Measurements from ENCODE around the gene ENKUR. TPM values are rescaled to one million over a fixed set of nuclear protein-coding genes. Genes with fewer than 3 reads are reported as not detected.
A peak's percentile ranks its signal among the peaks of the same experiment; 100 is the strongest.
"Not testable (repeated sequence)": the region's sequence is repeated elsewhere in the genome, so short reads cannot be mapped to it uniquely, and the experiment has no call there.

ENKUR gene
- total RNA-seq, 1 donor from 2014 or later, result not detected

GRCh38 chr10:24958721-24959381, 57.1 kb downstream of the ENKUR start:
- no peak overlapping the region for H3K4me3 Mint-ChIP-seq (ENCODE audit: unreplicated experiment)
- H3K9me3 Mint-ChIP-seq (ENCODE audit: unreplicated experiment), result no peaks in the 10 kb centered on the region
- no peak for TF ChIP-seq CTCF (IDR thresholded peaks at IDR 0.05; ENCODE audit: unreplicated experiment)
- DNase-seq (ENCODE audit: low spot score), result no peak
- peaks cover 2% of the 10 kb centered on the region for H3K4me1 Mint-ChIP-seq (ENCODE audit: unreplicated experiment)
- peaks cover 5% of the 10 kb centered on the region for H3K27me3 Mint-ChIP-seq (ENCODE audit: unreplicated experiment)
- no peak overlapping the region for H3K27ac Mint-ChIP-seq (ENCODE audit: unreplicated experiment)
- H3K36me3 Mint-ChIP-seq (ENCODE audit: low read depth, unreplicated experiment), result peaks cover under 1% of the 10 kb centered on the region

GRCh38 chr10:24958091-24958720, 57.8 kb downstream of the ENKUR start:
- H3K27ac Mint-ChIP-seq (ENCODE audit: unreplicated experiment), result no peak overlapping the region
- no peak overlapping the region for H3K4me3 Mint-ChIP-seq (ENCODE audit: unreplicated experiment)
- H3K4me1 Mint-ChIP-seq (ENCODE audit: unreplicated experiment), result peaks cover 8% of the 10 kb centered on the region

GRCh38 chr10:24957624-24958051, 58.3 kb downstream of the ENKUR start:
- not testable (repeated sequence) for H3K27me3 Mint-ChIP-seq (ENCODE audit: unreplicated experiment); H3K36me3 Mint-ChIP-seq (ENCODE audit: low read depth, unreplicated experiment); H3K4me3 Mint-ChIP-seq (ENCODE audit: unreplicated experiment); H3K4me1 Mint-ChIP-seq (ENCODE audit: unreplicated experiment); H3K9me3 Mint-ChIP-seq (ENCODE audit: unreplicated experiment); DNase-seq (ENCODE audit: low spot score); H3K27ac Mint-ChIP-seq (ENCODE audit: unreplicated experiment)

More at GRCh38 chr10:24958091-24958720, 57.8 kb downstream of the ENKUR start:
- no peak for TF ChIP-seq CTCF (IDR thresholded peaks at IDR 0.05; ENCODE audit: unreplicated experiment)
- Mint-ChIP-seq H3K27me3 (ENCODE audit: unreplicated experiment) (peaks cover 7% of the 10 kb centered on the region), H3K36me3 (ENCODE audit: low read depth, unreplicated experiment) (peaks cover 7% of the 10 kb centered on the region), H3K9me3 (ENCODE audit: unreplicated experiment) (no peaks in the 10 kb centered on the region)
- DNase-seq (ENCODE audit: low spot score), result no peak

- no peak for DNase-seq (ENCODE audit: low spot score)
- no peaks in the 10 kb centered on the region for H3K9me3 Mint-ChIP-seq (ENCODE audit: unreplicated experiment)
- peak overlapping the region; percentile 86 for H3K27ac Mint-ChIP-seq (ENCODE audit: unreplicated experiment)
- peaks cover 7% of the 10 kb centered on the region for H3K36me3 Mint-ChIP-seq (ENCODE audit: low read depth, unreplicated experiment)
- H3K4me3 Mint-ChIP-seq (ENCODE audit: unreplicated experiment), result peak overlapping the region; percentile 91
- TF ChIP-seq CTCF (IDR thresholded peaks at IDR 0.05; ENCODE audit: unreplicated experiment), result no peak
- H3K4me1 Mint-ChIP-seq (ENCODE audit: unreplicated experiment), result peaks cover 10% of the 10 kb centered on the region
- H3K27me3 Mint-ChIP-seq (ENCODE audit: unreplicated experiment), result peaks cover 10% of the 10 kb centered on the region
Measured at GRCh38 chr10:24953675-24954074, 62.3 kb downstream of the ENKUR start.

GRCh38 chr10:24952707-24953645, 63.0 kb downstream of the ENKUR start:
- Mint-ChIP-seq H3K9me3 (ENCODE audit: unreplicated experiment) (no peaks in the 10 kb centered on the region), H3K27ac (ENCODE audit: unreplicated experiment) (peak overlapping the region; percentile 85), H3K4me3 (ENCODE audit: unreplicated experiment) (peak overlapping the region; percentile 91), H3K27me3 (ENCODE audit: unreplicated experiment) (peaks cover 10% of the 10 kb centered on the region), H3K36me3 (ENCODE audit: low read depth, unreplicated experiment) (peaks cover 7% of the 10 kb centered on the region), H3K4me1 (ENCODE audit: unreplicated experiment) (peaks cover 10% of the 10 kb centered on the region)
- peak; percentile 72 for DNase-seq (ENCODE audit: low spot score)
- TF ChIP-seq CTCF (IDR thresholded peaks at IDR 0.05; ENCODE audit: unreplicated experiment), result peak; percentile 61

Measured in endothelial cell (in vitro differentiated cells).